AG04450 (cell line): Measurements from ENCODE around the gene ZC3H14. TPM values are rescaled to one million over a fixed set of nuclear protein-coding genes. Genes with fewer than 3 reads are reported as not detected.

Experiments used
- CTCF ChIA-PET: fragments of 300-600, 350-600 bp; formaldehyde crosslinking; extraction: SDS; loops from one replicate; lab custom pipeline; 2022; ENCODE audit warnings: antibody characterized with exemption, inconsistent platforms; lab: Charles Lee
- POLR2A ChIA-PET: fragments of 350-600 bp; formaldehyde crosslinking; extraction: SDS; loops from one replicate; lab custom pipeline; 2021; ENCODE audit warnings: antibody characterized with exemption, inconsistent platforms; lab: Yijun Ruan, JAX
- DNase-seq: peaks from one replicate; pipeline ENCODE4 v3.0.0-alpha.2; 2011; ENCODE audit warnings: low read depth, low spot score
- H3K27ac ChIP-seq: one replicate; pipeline ENCODE4 v1.5.1; 2012; ENCODE audit warnings: low read depth, low read length, control low read depth
- H3K27me3 ChIP-seq: one replicate; pipeline ENCODE4 v1.6.0; 2012; ENCODE audit warnings: low read length; ENCODE audit not compliant: control insufficient read depth, insufficient read depth
- H3K4me3 ChIP-seq: 2 replicates; pipeline ENCODE4 v1.5.1; 2011; ENCODE audit warnings: mild to moderate bottlenecking, low read depth, low read length, control low read depth
- H3K9me3 ChIP-seq: 2 replicates; pipeline ENCODE4 v1.5.1; 2012; ENCODE audit warnings: low read length; ENCODE audit not compliant: control insufficient read depth, insufficient read depth
- polyA plus RNA-seq: library from polyadenylated mRNA; depleted of rRNA; stranded (reverse); fragments of >200 nt; gene quantifications from 2 replicates; pipeline ENCODE4 v1.2.3, GENCODE V29; 2011; rRNA removed
- small RNA-seq: library from RNA; depleted of rRNA; stranded (forward); fragments of <200 nt; gene quantifications from one replicate; pipeline ENCODE3, GENCODE V24; 2012; ENCODE audit warnings: low read depth; ENCODE audit not compliant: insufficient read length
- TF ChIP-seq, protein P1 (sequence below): IDR thresholded peaks from 2 replicates; pipeline ENCODE4 v1.5.1; 2011; ENCODE audit warnings: low read depth, low read length, control low read depth, inconsistent platforms

Gene ZC3H14
- polyA plus RNA-seq, 1 experiment = 102 TPM

GRCh38 chr14:88667555-88668273 lies 104.9 kb downstream of the ZC3H14 start:
- Histone ChIP-seq H3K27ac (no peak overlapping the region), H3K27me3 (no peaks in the 10 kb centered on the region), H3K9me3 (no peaks in the 10 kb centered on the region), H3K4me3 (no peak overlapping the region)
- ChIA-PET CTCF (interaction anchor here (0.6 to 3.3 kb wide), 57 partner anchors 10 to 1256 kb away, joined by 3 to 24 read pairs (median 3); partner anchors contain the start of genes EML5 and TTC8), POLR2A (interaction anchor here (1.0 kb wide), 1 partner anchor 333 kb away, joined by 4 read pairs; no protein-coding TSS in a partner anchor)
- peak; percentile 64 for DNase-seq
- TF ChIP-seq, protein P1, sequence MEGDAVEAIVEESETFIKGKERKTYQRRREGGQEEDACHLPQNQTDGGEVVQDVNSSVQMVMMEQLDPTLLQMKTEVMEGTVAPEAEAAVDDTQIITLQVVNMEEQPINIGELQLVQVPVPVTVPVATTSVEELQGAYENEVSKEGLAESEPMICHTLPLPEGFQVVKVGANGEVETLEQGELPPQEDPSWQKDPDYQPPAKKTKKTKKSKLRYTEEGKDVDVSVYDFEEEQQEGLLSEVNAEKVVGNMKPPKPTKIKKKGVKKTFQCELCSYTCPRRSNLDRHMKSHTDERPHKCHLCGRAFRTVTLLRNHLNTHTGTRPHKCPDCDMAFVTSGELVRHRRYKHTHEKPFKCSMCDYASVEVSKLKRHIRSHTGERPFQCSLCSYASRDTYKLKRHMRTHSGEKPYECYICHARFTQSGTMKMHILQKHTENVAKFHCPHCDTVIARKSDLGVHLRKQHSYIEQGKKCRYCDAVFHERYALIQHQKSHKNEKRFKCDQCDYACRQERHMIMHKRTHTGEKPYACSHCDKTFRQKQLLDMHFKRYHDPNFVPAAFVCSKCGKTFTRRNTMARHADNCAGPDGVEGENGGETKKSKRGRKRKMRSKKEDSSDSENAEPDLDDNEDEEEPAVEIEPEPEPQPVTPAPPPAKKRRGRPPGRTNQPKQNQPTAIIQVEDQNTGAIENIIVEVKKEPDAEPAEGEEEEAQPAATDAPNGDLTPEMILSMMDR = peak; percentile 97

GRCh38 chr14:88668448-88669116 lies 105.7 kb downstream of the ZC3H14 start:
- ChIA-PET POLR2A (no interaction called here), CTCF (interaction anchor here (0.8 to 3.3 kb wide), 12 partner anchors 9 to 1137 kb away, joined by 3 to 22 read pairs (median 4); no protein-coding TSS in a partner anchor)
- DNase-seq = no peak
- H3K27me3 ChIP-seq = no peaks in the 10 kb centered on the region
- TF ChIP-seq, protein P1 = no peak
- no peak overlapping the region for H3K4me3 ChIP-seq
- H3K9me3 ChIP-seq = no peaks in the 10 kb centered on the region
- no peak overlapping the region for H3K27ac ChIP-seq

DNA sequence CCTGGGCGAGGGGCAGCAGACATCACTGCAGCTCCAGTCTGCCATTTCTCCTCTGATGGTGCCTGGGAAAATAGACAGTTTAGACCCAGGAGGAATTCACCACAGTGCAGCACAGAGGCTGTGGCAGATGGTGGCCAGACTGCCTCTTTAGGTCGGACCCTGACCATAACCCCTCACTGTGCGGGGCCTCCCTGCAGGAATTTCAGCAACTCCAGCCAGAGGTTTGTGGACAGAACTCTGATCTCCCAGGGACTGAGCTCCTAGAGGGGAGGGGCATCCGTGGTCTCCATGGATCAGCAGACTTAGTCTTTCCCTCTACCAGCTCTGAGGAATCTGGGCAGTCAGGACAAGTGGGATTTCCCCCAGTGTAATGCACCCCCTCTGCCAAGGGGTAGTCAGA lies 106.5 kb downstream of the ZC3H14 start:
- Histone ChIP-seq H3K4me3 (no peak overlapping the region), H3K9me3 (no peaks in the 10 kb centered on the region), H3K27me3 (no peaks in the 10 kb centered on the region), H3K27ac (no peak overlapping the region)
- ChIA-PET CTCF (interaction anchor here (1.4 to 3.3 kb wide), 4 partner anchors 8 to 199 kb away, joined by 3 to 22 read pairs (median 8); no protein-coding TSS in a partner anchor), POLR2A (no interaction called here)
- no peak for DNase-seq
- TF ChIP-seq, protein P1 = no peak

Small RNAs within 50 kb of the gene (small RNA-seq; reads per million reads assigned to genes)
- not detected for gene RNU4-22P

Other genes starting within 250 kb of the ZC3H14 start
- not detected in 2 replicates for gene KCNK10, start 239.8 kb upstream of the ZC3H14 start, polyA plus RNA-seq
- 15.9 and 22.7 TPM in 2 replicates for gene SPATA7, start 177.4 kb upstream of the ZC3H14 start, polyA plus RNA-seq
- gene PTPN21, start 8.0 kb upstream of the ZC3H14 start, polyA plus RNA-seq = 15.8 and 16.0 TPM in 2 replicates
- 3.0 and 3.6 TPM in 2 replicates for gene EML5, start 229.9 kb downstream of the ZC3H14 start, polyA plus RNA-seq